Fibroblast of skin of right biceps (primary cell): ENCODE measurements around the gene SLC38A3.
"Not testable (repeated sequence)": the region's sequence is repeated elsewhere in the genome, so short reads cannot be mapped to it uniquely, and the experiment has no call there.

ENCODE experiments used
- DNase-seq: peaks from one replicate; pipeline ENCODE4 v3.0.0-alpha.2; 2013

The SLC38A3 gene

DNA sequence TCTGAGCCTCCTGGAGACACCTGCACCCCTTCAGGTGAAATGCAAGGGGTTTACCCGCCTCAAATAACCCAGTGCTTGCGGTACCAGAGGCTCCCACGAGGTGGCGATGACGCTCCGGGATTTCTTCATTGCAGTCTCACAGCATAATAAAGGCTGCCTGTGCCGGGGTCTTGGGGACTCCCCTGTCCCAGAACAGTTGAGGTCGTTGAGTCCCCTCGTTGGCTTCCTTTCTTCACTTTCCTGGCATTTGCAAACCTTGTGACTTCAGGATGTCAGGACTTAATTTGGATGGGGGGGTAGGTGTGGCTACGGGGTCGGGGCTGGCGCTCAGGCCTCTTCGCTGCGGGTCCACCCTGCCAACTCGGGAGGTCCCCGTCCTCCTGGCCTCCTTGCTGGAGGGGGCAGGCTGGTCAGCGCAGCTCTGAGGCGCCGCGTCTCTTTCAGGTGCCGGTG lies 12.4 kb upstream of the SLC38A3 start:
- DNase-seq = peak; percentile 53

DNA sequence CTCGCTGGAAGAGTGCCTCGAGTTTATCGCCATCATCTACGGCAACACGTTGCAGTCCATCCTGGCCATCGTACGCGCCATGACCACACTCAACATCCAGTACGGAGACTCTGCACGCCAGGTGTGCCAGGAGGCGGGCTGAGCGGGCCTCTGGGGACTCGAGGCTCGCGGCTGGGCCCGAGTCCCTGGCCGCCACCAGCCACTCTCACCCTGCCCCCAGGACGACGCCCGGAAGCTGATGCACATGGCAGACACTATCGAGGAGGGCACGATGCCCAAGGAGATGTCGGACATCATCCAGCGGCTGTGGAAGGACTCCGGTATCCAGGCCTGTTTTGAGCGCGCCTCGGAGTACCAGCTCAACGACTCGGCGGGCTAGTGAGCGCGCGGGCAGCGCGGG lies 11.8 kb upstream of the SLC38A3 start:
- no peak for DNase-seq

DNA sequence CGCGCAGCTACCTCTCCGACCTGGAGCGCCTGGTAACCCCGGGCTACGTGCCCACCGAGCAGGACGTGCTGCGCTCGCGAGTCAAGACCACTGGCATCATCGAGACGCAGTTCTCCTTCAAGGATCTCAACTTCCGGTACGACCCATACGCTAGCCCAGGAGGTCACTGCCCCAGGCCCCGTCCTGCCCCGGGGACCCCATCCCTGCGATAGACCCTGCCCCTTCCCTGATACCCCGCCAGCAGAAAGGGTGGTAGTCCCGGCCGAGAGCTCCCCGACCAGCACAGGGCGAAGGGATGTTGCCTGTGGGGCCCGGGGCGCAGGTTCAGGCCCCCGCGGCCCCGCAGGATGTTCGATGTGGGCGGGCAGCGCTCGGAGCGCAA lies 11.3 kb upstream of the SLC38A3 start:
- DNase-seq = no peak

DNA sequence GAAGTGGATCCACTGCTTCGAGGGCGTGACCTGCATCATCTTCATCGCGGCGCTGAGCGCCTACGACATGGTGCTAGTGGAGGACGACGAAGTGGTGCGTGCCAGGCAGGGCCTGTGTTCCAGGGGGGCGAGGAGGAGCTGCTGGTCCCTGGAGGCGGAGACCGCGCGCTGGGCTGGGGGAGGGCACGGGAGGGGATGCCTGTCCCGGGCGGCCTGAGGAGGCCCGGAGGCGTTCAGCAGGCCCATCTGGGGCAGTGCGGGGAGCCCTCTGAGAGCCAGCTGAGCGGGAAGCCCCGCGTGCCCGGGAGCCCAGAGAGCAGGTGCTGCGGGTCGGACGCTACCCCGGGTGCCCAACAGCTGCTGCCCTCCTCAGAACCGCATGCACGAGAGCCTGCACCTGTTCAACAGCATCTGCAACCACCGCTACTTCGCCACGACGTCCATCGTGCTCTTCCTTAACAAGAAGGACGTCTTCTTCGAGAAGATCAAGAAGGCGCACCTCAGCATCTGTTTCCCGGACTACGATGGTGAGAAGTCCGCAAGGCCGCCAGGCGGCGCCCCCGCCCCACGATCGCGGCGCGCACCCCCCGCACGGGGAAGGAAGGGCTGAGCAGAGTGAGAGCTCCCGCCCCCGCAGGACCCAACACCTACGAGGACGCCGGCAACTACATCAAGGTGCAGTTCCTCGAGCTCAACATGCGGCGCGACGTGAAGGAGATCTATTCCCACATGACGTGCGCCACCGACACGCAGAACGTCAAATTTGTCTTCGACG lies 10.8 kb upstream of the SLC38A3 start:
- peak; percentile 55 for DNase-seq

DNA sequence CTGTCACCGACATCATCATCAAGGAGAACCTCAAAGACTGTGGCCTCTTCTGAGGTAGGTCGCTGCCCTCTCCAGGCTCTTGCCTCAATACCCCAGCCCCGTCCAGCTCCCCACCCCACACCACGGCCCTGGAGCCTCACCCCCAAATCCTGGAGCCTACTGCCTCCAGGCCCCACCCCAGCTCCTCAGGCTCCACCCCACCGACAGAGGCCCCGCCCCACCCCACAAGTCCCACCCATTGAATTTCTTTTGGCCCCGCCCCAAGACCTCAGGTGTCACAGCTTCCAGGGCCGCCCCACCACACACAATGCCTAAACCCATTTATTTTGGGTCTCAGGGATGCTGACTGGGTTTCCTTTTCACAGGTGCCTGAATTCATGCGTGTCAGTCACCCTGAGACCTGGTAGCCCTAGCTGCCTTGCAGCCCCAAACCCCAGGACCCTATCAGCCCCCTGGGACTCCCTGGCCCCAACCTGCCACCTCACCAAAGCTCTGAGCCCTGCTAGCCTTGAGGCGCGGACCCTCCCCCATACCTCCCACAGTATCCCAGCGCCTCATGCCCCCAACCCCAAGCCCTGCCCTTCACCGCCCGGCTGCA lies 10.1 kb upstream of the SLC38A3 start:
- DNase-seq = peak; percentile 15

DNA sequence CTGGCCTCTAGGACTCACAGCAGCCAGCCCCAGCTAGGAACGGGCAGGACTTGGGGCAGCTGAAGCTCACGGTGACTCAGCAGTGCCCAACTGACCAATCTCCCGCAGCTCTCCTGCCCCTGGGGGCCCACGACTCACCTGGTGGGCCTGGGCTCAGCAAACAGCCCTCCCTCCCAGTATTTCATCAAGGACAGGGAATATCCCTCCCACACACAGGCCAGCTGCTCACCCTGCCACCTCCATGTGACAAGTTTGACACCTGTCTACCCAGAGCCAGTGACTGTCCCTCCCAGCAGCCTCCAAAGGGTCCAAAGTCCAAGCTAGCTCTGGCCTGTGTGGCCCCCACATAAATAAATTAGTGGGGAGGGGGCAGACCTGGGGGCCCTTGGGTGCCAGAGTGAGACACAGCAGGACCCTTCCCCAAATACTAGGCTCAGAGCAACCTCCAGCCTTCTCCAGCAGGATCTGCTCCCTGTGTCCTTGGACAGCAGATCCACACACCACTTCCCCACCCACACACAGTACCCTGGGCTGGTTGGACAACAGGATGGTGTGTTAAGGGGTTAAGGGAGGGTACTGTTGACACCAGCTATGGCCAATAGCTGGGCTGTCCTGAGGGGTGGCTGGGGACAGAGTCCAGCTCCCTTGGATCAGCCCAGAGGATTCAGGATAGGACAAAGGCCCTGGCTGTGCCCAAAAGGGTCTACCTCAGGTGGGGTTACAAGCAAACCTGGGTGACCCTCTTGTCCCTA lies 9.4 kb upstream of the SLC38A3 start:
- no peak for DNase-seq

DNA sequence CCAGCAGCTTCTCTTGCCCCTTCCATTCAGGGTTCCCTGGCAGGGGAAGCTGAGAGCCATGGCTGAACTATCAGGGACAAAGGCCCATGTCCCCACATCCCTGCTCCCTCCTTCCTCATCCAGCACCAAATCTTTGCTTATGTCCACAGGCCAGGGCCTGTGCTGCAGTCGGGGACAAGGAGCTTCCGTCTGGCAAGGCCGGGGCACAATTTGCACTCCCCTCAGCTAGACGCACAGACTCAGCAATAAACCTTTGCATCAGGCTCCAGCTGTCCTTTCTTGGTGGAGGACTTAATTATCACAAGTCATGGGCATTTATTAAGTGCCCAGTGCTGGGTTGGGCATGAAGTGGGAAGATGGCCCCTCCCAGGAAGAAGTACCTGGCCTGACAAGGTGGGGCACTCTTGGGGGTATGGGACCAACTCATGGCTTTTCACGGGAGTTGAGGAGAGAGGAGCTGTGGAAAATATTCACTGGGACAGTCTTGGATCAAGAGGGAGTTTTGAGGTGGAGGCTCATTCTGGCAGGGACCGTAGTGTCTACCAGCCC lies 8.7 kb upstream of the SLC38A3 start:
- DNase-seq = no peak

DNA sequence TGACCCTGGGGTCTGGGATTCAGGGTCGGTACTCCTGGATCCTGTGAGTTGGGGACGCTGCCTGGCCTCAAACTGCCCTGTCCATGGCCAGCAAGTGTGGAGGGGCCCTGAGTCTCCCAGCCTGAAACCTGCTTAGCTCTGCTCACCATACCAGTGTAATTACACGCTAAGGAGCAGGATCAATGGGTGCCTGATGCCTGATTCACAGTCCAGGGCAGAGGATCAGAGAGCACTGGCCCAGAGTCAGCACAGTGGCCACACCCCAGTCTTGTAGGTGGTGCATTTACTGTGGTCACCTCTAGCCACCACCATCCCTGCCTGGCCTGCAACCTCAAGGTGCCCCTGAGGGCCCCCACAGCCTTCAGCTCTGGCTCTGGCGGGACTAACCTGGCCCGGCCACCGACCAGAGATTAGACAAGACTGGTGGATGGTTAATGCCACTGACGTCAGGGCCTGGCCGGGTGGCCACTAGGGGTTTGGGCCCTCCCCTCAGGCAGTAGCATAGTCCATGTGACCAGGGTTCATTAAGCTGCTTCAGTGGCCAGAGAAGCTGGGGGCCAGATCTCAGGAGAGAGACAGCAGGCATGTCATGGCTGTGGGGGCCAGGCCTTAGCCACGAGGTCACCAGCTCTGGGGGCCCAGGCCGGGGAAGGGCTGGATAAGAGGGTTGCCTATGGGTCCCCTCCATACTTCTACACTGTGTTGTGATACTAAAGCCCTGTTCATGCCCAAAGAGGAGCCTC lies 3.3 kb upstream of the SLC38A3 start:
- DNase-seq = no peak

DNA sequence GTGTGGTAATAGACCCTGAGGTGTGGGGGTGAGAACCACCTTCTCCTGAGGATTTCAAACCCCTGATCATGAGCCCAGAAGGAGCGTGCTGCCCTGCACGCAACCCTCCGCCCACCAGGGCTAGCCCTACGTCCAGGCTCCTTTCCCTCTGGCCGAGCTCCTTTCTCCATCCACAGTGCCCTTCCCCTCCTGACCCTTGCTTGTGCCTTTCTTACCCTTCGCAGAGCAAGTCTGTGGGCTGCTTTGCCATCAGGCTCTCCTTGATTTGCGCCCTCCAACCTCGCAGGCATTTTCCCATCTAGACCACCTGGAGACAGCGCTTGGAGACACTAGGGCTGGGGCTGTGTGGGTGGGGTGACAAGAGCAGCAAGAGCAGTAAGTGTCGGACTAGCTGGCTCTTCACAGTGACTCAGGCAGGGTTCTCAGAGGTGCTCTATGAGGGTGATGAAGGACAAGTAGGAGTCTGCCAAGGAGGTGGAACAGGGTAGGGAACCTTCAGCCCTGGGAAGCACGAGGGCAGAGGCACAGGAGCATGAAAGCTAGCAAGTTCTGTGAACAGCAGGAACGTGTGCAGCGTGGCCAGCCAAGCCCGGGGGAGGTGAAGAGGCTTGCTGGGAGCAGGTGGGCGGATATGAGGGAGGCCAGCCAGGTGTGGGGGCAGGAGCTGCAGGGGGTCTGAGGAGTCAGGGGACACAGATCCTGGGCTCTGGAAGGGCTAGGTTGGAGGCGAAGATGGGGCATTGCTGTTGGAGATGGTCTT lies 2.5 kb upstream of the SLC38A3 start:
- no peak for DNase-seq

DNA sequence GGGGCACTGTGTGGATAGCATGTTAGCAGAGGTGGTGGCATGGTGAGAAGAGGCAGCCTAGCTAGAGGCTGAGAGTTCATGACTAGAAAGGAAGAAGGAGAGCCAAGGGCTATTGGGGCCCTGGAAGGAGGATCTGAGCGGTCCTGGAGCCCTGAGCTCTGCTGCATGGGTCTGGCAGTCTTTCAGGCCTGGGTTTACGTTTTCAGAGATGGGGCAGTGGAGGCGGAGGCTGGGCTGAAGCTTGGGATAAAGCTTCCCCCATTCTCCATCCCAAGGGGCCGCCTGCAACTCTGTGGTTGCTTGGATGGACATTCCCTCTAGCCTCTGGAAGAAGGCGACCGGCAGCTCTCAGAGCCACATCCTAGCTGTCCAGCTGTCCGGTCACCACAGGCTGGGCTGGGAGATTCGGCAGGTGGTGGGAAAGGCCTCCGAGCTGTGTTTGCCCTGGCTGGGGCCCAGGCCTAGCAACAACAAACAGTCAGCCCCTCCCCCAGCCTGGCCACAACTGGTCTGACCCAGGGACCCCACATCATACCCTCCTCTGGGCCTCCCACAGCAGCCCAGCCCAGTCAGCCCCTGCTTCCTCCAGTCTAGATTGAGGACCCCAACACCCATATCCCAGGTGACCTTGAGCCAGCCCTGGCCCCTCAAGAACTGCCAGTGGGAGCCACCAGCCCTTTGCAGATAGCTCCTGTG lies 1.8 kb upstream of the SLC38A3 start:
- no peak for DNase-seq

DNA sequence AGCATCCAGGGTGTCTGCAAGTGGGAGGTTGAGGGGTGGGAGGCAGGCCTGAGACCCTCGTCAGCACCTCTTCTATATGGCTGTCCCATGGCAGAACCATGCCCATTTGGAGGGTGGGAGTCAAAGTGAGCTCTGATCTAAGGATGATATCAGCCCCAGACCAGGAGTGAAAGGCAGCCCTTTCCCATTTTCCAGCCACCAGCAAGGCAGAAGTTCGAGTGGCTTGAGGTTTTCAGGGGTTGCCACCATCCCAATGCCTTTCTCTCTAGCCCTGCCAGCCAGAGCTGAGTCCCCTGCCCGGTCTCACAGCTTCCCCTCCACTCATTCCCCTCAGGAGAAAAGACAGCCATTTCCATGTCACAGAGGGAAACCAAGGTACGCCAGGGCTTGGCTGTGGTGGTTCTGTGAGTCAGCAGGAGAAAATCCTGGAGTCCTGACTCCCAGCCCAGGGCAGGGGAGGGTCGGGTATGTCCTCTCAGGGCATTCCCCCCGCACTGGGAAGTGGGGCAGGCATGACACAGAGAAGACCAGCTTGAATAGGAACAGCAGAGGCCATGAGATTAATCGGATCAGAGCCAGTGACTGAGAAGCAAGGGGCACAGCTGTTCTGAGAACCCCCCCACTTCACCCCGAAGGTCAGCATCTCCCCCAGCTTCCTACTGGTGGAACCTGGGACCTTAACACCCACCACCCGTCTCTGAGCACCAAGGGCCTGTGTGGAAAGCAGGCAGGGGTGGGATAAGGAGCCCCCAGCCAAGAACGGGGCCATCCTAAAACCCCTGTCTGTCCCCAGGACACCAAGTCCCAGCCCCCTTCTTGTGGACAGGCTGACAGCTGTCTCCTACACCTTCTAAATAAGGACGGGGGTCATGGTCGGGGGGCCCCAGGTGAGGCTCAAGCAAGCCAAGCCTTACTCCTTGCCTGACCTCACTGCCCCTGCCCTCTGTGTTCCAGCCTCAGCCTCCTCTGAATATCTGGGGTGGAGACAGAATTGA lies 965 bp upstream of the SLC38A3 start:
- DNase-seq = no peak

DNA sequence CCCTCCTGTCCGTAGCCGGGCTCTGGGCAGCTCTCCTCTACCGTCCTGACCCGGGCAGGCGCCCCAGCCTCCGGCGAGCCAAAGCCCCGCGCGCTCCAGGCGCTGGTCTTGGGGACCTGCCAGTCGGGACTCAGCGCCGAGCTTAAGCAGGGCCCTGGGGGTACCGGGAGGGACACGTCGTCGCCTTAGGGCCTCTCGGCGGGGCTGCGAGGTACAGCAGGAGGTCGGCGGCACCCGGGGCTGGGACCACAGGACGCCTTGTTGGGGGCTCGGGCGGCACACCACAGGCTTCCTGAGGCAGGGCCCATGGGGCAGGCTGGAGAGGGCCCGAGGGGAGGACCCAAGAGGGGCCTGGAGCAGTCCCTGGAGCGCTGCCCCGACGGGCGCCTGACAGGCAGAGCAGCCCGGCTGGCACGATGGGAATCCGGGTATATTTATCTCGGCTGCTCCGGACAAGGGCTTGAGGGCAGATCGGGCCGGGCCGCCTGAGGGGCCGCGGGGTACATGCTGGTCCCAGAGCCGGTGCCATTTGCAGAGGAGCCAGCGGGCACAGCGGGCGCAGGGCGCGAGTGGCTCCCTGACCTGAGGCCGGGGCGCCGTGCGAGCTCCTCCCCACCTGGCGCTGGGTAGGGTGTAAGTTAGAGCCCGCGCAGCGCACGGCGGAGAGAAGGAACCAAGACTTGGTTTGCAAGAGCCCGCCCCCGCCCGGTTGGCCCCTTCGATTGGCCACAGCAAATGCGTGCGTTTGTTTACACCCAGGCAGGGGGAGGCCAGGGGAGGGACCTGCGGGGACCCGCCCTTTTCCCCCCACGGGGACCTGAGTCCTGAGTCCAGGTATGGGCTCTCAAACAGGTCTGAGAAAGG lies 574 bp downstream of the SLC38A3 start:
- DNase-seq = no peak

DNA sequence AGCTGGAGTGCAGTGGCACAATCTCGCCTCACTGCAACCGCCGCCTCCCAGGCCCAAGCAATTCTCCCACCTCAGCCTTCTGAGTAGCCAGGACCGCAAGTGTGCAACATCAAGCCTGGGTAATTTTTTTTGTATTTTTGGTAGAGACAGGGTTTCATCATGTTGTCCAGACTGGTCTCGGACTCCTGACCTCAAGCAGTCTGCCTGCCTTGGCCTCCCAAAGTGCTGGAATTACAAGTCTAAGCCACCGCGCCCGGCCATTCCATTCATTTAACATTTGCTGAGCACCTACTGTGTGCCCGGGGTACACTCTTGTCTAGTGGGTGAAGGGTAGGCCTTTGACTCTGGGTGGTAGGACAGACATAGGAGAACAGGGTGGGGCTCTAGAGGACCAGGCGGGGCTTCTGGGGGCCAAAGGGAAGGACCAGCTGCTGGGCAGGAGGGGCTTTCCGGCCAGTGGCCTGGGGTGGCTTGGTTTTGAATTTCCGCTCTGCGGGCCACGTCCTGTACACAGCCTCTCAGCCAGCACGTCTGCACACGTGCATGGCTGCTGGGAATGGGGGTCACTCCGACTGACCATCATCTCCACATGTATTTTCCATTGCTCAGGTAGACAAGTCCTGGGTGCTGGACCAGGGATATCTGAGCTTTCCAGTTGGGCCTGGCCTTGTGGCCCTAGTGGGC lies 2.4 kb downstream of the SLC38A3 start:
- no peak for DNase-seq

DNA sequence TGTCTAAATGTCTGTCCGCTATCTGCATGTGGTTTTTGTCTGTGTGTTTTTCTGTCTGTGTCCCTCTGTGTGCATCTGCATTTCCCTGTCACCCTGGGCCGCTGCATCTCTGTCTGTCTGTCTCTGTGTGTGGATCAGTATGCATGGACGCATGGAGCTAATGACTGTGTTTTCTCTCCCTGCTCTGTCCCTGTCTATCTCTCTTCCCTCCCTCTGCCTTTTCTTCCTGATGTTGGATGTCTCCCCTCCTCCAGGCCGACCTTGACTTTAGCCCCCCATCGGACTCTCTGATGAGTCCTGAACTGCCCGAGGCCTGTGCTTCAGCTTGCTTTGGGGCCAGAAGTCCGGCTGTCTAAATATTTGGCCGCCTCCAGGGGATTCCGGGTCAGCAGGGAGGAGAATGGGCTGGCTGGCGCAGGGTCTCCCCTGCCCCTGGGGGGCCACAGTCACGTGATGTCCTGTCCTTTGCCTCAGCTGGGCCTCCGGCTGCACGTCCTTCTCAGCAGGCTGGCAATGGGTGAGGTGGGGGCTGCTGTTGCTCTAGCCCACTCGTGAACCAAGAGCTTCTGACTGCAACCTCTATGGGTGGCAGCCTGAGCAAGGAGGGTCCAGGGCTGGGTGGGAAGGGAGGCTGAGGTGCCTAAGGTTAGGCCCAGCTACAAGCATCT lies 3.7 kb downstream of the SLC38A3 start:
- no peak for DNase-seq

DNA sequence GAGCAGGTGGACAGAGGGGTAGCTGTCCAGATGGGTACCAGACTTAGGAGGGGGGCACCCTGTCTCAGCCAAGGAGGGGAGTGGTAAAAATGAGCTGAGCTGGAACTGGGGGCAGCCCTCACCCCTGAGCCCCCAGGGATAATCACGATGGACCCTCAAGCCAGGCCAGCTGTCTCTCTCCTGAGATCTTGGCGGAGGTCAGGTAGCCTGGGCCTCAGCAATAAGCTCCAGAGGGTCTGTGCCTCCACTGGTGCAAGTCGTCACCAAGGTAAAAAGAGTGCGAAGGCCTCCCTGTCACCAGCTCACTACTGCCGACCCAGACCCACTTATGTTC lies 5.1 kb downstream of the SLC38A3 start:
- DNase-seq = no peak

DNA sequence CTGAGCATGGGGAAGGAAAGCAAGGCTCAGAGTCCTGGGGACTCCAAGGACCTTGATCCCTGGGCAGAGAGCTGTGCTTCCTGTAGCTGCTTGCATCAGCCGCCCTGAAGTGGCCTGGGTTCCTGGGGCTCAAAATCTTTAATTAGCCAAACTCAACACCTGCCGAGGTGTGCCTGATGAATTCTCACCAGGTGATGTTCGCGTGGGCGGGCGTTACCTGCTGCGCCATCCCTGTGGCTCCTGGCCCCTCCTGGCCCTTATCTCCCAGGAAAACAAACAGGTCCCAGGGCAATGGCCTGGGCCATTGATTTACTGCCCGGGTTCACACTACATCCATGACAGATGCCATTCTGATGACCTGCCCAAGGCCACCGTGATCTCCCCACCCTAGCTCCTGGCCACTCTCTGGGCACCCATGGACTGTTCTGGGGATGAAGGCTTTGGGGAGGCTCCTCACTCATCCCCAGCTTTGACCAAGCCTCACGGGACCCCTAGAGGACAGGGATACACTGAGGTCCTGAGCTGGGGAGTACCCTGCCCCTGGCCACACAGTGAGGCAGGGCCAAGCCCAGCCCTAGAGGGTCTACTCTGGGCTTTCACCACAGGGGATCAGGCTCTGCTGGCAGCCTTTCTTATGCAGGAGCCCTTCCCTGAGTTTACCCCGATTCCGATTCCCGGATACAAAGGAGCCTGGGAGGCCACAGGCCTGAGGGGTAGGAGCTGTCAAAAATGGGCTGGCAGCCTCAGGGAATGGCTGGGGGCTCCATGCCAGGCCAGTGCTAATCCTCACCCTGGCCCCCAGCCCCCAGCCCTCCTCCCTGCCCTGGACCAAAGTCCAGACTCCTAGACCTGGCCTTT lies 5.7 kb downstream of the SLC38A3 start:
- no peak for DNase-seq

DNA sequence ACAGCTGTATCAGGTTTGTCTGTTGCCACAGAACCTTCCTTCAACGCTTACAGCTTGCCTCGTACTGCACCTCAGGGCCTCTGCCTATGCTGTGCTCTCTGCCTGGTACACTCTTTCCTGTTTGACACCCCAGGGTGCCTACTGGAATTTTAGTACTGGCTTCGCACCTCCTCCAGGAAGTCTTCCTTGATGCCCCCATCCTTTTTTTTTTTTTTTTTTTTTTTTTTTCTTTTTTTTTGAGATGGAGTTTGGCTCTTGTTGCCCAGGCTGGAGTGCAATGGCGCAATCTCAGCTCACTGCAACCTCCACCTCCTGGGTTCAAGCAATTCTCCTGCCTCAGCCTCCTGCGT lies 6.3 kb downstream of the SLC38A3 start:
- not testable (repeated sequence) for DNase-seq
